NCI-H2196 (cell line): ENCODE data around the gene IFT122.

Experiments used
- DNase-seq: peaks from one replicate; lab custom pipeline; 2025; ENCODE audit not compliant: unreplicated experiment; lab: John Stamatoyannopoulos, UW

The IFT122 gene

GRCh38 chr3:129567939-129568338 is 127.9 kb downstream of the IFT122 start:
- no peak for DNase-seq

- no peak for DNase-seq
These were observed 129.8 kb downstream of the IFT122 start for GRCh38 chr3:129569856-129570255.
